ENCODE measurements around the gene MX1.

Gene MX1

GRCh38 chr21:41459884-41460534 is 34.0 kb downstream of the MX1 start:
- Mint-ChIP-seq H3K4me1 (peaks cover 33% of the 10 kb centered on the region), H3K27ac (no peak overlapping the region), H3K36me3 (ENCODE audit: low read depth) (peaks cover 8% of the 10 kb centered on the region), H3K9me3 (peaks cover 22% of the 10 kb centered on the region), H3K27me3 (ENCODE audit: low read depth, poor library complexity) (peaks cover 3% of the 10 kb centered on the region), H3K4me3 (no peak overlapping the region)
- no peak for DNase-seq
- TF ChIP-seq CTCF (IDR thresholded peaks at IDR 0.05) = no peak

- peaks cover 33% of the 10 kb centered on the region for H3K4me1 Mint-ChIP-seq
- peak; percentile 70 for TF ChIP-seq CTCF (IDR thresholded peaks at IDR 0.05)
- peaks cover 22% of the 10 kb centered on the region for H3K9me3 Mint-ChIP-seq
- peak; percentile 67 for DNase-seq
- H3K27ac Mint-ChIP-seq = no peak overlapping the region
- H3K36me3 Mint-ChIP-seq (ENCODE audit: low read depth) = peaks cover 8% of the 10 kb centered on the region
- H3K4me3 Mint-ChIP-seq = no peak overlapping the region
- H3K27me3 Mint-ChIP-seq (ENCODE audit: low read depth, poor library complexity) = peaks cover 3% of the 10 kb centered on the region
Measured at GRCh38 chr21:41460578-41461527, 34.8 kb downstream of the MX1 start.

GRCh38 chr21:41465176-41465781 is 39.2 kb downstream of the MX1 start:
- H3K4me3 Mint-ChIP-seq = no peak overlapping the region
- H3K9me3 Mint-ChIP-seq = peaks cover 22% of the 10 kb centered on the region
- H3K36me3 Mint-ChIP-seq (ENCODE audit: low read depth) = peaks cover 8% of the 10 kb centered on the region
- peaks cover 37% of the 10 kb centered on the region for H3K4me1 Mint-ChIP-seq
- TF ChIP-seq CTCF (IDR thresholded peaks at IDR 0.05) = no peak
- H3K27ac Mint-ChIP-seq = no peak overlapping the region
- DNase-seq = no peak
- peaks cover 3% of the 10 kb centered on the region for H3K27me3 Mint-ChIP-seq (ENCODE audit: low read depth, poor library complexity)

- TF ChIP-seq CTCF (IDR thresholded peaks at IDR 0.05) = no peak
- Mint-ChIP-seq H3K27me3 (ENCODE audit: low read depth, poor library complexity) (peaks cover 3% of the 10 kb centered on the region), H3K4me3 (no peak overlapping the region), H3K9me3 (peaks cover 22% of the 10 kb centered on the region), H3K4me1 (peaks cover 30% of the 10 kb centered on the region), H3K36me3 (ENCODE audit: low read depth) (peaks cover 8% of the 10 kb centered on the region), H3K27ac (no peak overlapping the region)
- no peak for DNase-seq
Measured at GRCh38 chr21:41466024-41466820, 40.2 kb downstream of the MX1 start.

- no peak for TF ChIP-seq CTCF (IDR thresholded peaks at IDR 0.05)
- Mint-ChIP-seq H3K36me3 (ENCODE audit: low read depth) (no peaks in the 10 kb centered on the region), H3K4me1 (peaks cover 30% of the 10 kb centered on the region), H3K27ac (no peak overlapping the region), H3K4me3 (no peak overlapping the region), H3K9me3 (no peaks in the 10 kb centered on the region), H3K27me3 (ENCODE audit: low read depth, poor library complexity) (peaks cover 5% of the 10 kb centered on the region)
- no peak for DNase-seq
Measured at GRCh38 chr21:41470054-41470453, 44.0 kb downstream of the MX1 start.

All from nephron progenitor cell (in vitro differentiated cells).